Activated T-helper 1 cell treated with Interleukin-2 at 50 U/mL for 16 hours (primary cell): ENCODE data around the gene MYCN.

Experiments
- DNase-seq: peaks from one replicate; pipeline ENCODE4 v3.0.0-alpha.2; 2020; ENCODE audit warnings: low read depth

MYCN gene

GRCh38 chr2:15931319-15931890 is 8.9 kb upstream of the MYCN start:
- no peak for DNase-seq

DNA sequence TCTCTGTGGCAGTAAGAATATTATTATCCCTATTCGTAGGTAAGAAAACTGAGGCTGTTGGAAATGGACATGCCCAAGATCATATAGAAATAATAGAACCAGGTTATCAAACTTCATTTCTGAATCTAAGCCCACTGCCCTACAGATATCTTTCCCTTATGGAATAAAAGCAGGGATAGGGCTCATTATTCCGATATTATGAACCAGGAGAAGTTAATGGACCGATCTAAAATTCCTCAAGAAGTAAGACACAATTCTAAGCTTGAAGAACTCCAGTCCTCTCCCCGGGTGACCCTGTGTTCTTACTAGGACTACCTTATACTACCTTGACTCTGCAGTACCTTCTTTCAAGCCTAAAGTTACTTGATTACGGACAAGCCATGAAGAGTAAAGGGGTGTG is 8.4 kb upstream of the MYCN start:
- no peak for DNase-seq

- DNase-seq = no peak
Observed at GRCh38 chr2:15932394-15933183, 7.8 kb upstream of the MYCN start.

GRCh38 chr2:15933184-15933845 is 7.0 kb upstream of the MYCN start:
- DNase-seq = no peak

DNA sequence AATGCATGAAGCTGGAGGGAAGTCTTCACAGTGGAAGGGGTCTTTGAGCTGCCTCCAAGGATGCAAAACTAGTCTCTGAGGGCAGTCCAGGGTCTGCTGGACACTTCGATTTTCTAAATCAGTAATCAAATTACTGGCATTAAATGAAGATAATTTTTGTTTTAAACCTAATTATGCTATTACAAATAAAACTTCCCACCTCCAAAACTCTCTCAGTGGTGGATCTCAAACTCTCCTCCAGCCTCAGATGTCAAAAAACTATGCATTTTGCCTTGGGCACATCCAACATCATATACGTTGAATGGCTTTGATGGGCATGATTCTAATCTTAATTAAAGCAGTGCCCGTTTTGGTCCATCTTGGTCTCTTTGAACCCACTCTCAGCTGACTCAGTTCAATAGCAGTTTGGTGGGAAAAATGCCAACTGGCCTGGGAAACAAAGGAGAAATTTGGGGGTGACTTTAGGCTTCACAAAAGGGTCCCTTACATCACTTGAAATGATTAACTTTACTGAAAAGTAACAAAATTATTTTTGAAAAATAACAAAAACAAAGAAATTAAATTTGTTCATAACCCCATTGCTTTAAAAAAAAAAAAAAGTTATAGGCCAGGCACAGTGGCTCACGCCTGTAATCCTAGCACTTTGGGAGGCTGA is 5.9 kb upstream of the MYCN start:
- DNase-seq = no peak

GRCh38 chr2:15935189-15935588 is 5.2 kb upstream of the MYCN start:
- no peak for DNase-seq

- DNase-seq = no peak
Observed at GRCh38 chr2:15935675-15936074, 4.7 kb upstream of the MYCN start.

GRCh38 chr2:15936277-15937104 is 3.9 kb upstream of the MYCN start:
- no peak for DNase-seq

DNA sequence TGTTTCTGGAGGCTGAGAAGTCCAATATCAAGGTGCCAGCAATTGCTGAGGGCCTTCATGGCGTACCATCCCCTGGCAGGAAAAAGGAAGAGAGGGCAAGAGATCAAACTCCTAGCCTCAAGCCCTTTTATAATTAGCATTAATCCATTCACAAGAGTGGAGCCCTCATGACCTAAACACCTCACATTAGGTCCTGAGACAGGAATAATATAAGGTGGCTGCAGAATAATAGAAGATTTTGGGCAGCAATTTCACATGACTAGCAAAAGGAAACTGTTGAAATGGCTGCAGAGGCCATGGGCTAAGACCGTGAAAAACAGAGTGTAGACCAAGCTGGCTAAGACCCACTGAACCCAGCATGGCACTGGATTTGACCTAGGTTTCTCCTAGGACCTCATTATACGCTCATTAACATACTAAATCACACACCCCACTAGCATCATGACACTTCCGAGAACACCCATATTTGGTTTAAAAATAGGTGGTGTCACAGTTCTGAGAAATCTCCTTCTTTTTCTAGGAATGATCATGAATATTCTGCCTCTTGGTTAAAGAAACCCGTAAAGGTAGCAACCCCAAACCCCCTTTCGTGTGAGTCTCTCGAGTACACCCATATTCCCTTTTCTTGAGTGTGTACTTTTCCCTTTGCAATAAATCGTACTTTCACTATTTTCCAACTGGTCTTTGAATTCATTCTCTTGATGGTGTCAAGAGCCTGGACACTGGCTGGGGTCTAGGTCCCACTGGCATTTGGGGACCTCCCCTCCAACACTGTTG is 3.1 kb upstream of the MYCN start:
- DNase-seq = no peak

DNA sequence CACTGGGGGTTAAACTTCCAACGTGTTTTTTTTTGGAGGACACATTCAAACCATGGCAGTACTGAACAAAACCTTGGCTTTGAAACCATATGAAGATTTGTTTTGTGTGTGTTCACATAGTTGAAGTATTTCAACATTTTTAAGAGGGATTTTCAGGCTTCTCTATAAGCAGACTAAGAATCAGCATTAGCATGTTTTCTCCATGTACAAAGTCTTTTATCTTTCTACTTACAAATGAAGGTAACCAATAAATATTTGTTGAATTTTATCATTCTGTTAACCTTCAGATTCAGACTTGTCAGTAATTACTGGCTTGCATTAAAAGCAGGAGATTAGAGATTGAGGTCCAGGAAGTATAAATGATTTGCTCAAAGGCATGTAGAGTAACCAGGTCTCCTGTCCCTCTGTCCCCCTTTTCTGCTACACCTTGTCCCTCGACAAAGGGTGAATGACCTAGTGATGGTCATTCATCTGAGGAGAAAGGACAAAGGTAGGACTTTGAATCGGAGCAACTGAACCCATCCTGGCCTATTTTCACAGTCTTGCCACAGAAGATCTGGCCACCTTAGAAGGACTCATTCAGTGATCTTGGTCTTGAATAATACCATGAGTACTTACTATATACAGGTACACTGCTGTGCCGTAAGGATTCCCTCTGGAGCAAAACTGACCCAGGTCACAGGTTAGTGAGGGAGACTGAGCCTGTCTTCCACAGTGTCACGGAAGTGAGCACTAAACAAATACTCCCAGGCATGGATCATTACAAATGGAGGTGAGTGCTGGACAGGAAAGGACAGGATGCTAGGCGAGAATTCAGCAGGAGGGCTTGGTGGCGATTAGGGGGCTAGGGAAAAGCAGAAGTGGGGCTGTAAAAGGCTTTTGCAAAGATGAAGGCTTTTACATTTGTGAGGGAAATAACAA is 2.2 kb upstream of the MYCN start:
- no peak for DNase-seq

GRCh38 chr2:15938803-15939555 is 1.4 kb upstream of the MYCN start:
- no peak for DNase-seq

- no peak for DNase-seq
Observed at GRCh38 chr2:15939556-15939853, 845 bp upstream of the MYCN start.

DNA sequence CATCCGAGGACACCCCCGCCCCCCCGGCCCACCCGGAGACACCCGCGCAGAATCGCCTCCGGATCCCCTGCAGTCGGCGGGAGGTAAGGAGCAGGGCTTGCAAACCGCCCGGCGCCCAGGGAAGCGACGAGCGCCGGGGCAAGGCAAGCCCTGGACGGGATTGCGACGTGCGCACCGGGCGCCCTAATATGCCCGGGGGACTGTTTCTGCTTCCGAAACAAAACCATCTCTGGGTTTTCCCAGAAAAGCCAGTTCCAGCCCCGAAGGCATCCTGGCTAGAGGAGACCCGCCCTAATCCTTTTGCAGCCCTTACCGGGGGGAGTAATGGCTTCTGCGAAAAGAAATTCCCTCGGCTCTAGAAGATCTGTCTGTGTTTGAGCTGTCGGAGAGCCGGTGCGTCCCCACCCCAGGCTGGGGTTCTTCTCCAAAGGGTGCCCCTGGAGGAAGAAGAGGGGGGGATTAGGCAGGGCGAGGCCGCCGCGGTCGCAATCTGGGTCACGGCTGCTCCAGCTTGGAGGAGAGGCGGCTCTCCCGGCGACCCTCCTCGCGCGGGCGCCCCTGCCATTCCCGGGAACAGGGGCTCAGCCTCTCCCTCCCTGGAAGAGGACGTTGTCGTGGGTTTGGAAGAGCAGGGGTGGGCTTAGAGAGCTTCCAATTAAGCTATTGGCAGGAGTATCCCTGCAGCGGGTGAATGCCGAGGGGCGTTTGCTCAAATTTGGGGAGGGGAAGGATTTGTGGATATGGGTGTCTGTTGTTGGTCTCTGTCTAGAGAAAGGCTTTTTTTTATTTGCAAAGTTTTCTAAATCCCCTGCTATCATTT is 521 bp downstream of the MYCN start:
- no peak for DNase-seq

DNA sequence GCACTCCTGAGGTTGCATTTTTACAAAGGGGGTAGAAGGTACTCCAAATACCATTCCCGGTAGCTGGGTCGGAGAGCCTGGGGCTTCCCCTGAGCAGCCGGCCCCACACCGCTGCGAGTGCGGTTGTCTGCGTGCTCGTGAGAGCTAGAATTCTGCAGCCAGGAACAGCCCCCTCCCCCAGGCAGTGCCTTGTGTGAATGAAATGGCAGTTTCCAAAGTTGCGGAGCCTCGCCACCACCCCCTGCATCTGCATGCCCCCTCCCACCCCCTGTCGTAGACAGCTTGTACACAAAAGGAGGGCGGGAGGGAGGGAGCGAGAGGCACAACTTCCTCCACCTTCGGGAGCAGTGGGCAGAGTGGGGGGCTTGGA is 1.1 kb downstream of the MYCN start:
- no peak for DNase-seq

DNA sequence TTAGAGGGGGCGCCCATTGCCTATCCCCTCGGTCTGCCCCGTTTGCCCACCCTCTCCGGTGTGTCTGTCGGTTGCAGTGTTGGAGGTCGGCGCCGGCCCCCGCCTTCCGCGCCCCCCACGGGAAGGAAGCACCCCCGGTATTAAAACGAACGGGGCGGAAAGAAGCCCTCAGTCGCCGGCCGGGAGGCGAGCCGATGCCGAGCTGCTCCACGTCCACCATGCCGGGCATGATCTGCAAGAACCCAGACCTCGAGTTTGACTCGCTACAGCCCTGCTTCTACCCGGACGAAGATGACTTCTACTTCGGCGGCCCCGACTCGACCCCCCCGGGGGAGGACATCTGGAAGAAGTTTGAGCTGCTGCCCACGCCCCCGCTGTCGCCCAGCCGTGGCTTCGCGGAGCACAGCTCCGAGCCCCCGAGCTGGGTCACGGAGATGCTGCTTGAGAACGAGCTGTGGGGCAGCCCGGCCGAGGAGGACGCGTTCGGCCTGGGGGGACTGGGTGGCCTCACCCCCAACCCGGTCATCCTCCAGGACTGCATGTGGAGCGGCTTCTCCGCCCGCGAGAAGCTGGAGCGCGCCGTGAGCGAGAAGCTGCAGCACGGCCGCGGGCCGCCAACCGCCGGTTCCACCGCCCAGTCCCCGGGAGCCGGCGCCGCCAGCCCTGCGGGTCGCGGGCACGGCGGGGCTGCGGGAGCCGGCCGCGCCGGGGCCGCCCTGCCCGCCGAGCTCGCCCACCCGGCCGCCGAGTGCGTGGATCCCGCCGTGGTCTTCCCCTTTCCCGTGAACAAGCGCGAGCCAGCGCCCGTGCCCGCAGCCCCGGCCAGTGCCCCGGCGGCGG is 1.7 kb downstream of the MYCN start:
- no peak for DNase-seq

GRCh38 chr2:15942711-15943345 is 2.5 kb downstream of the MYCN start:
- no peak for DNase-seq
